GM19372 (cell line): ENCODE results near the gene DENND5B.
A peak's percentile ranks its signal among the peaks of the same experiment; 100 is the strongest.
"Not testable (repeated sequence)": the region's sequence is repeated elsewhere in the genome, so short reads cannot be mapped to it uniquely, and the experiment has no call there.

Source experiments
- ATAC-seq: cut with Tn5 transposase; IDR thresholded peaks from one replicate; pipeline ENCODE4 v1.9.1; 2021; ENCODE audit warnings: mild to moderate bottlenecking, low read depth, moderate library complexity; ENCODE audit not compliant: unreplicated experiment

Gene DENND5B

GRCh38 chr12:31562594-31563328, 28.2 kb downstream of the DENND5B start:
- ATAC-seq = no peak

- no peak for ATAC-seq
These were observed 30.4 kb downstream of the DENND5B start for GRCh38 chr12:31560516-31560915.

GRCh38 chr12:31558521-31558920, 32.4 kb downstream of the DENND5B start:
- ATAC-seq = no peak

GRCh38 chr12:31557707-31558106, 33.2 kb downstream of the DENND5B start:
- ATAC-seq = no peak

- ATAC-seq = not testable (repeated sequence)
These were observed 35.5 kb downstream of the DENND5B start for GRCh38 chr12:31555466-31555865.

- ATAC-seq = not testable (repeated sequence)
These were observed 40.3 kb downstream of the DENND5B start for GRCh38 chr12:31550590-31550989.

GRCh38 chr12:31536672-31537071, 54.3 kb downstream of the DENND5B start:
- no peak for ATAC-seq

- no peak for ATAC-seq
These were observed 57.5 kb downstream of the DENND5B start for GRCh38 chr12:31533470-31533869.

- no peak for ATAC-seq
These were observed 59.0 kb downstream of the DENND5B start for GRCh38 chr12:31531893-31532292.

- ATAC-seq = no peak
These were observed 62.8 kb downstream of the DENND5B start for GRCh38 chr12:31528095-31528494.

- ATAC-seq = no peak
These were observed 63.9 kb downstream of the DENND5B start for GRCh38 chr12:31527083-31527482.

GRCh38 chr12:31526158-31526546, 64.8 kb downstream of the DENND5B start:
- no peak for ATAC-seq

GRCh38 chr12:31525496-31526157, 65.3 kb downstream of the DENND5B start:
- no peak for ATAC-seq

GRCh38 chr12:31524791-31525495, 66.0 kb downstream of the DENND5B start:
- ATAC-seq = peak; percentile 90

GRCh38 chr12:31523306-31523705, 67.6 kb downstream of the DENND5B start:
- ATAC-seq = no peak

- no peak for ATAC-seq
These were observed 68.3 kb downstream of the DENND5B start for GRCh38 chr12:31522607-31523006.

GRCh38 chr12:31521964-31522363, 69.0 kb downstream of the DENND5B start:
- ATAC-seq = no peak

GRCh38 chr12:31519511-31519910, 71.4 kb downstream of the DENND5B start:
- ATAC-seq = no peak

GRCh38 chr12:31518680-31519227, 72.2 kb downstream of the DENND5B start:
- no peak for ATAC-seq

- ATAC-seq = no peak
These were observed 72.9 kb downstream of the DENND5B start for GRCh38 chr12:31517994-31518393.

- ATAC-seq = no peak
These were observed 74.2 kb downstream of the DENND5B start for GRCh38 chr12:31516702-31517101.
